Right lobe of liver (tissue), 6 donors: ENCODE data around the gene H2AZ2. TPM values are rescaled to one million over a fixed set of nuclear protein-coding genes. Genes with fewer than 3 reads are reported as not detected.

Experiments
- ATAC-seq, 4 donors: fragments of 200-7000 bp; cut with Tn5 transposase; one replicate each; pipeline ENCODE4 v1.9.1; 2020; ENCODE audit warnings: mild to moderate bottlenecking in 4 of 4, moderate library complexity in 4 of 4
- DNase-seq, 3 donors: peaks; one replicate each; pipeline ENCODE4 v3.0.0-alpha.2; 2020
- H3K27ac ChIP-seq, 3 donors: fragments of 200-600 bp; one replicate each; pipeline ENCODE4 v1.8.0; 2022
- H3K27me3 ChIP-seq, 2 donors: fragments of 200-600 bp; one replicate each; pipeline ENCODE4 v1.8.0; 2022
- H3K36me3 ChIP-seq, 4 donors: fragments of 200-600 bp; sonication (generic) in 1 of 4; one replicate each; pipeline versions ENCODE4 v1.5.1 to v1.8.0; 2017 to 2022; ENCODE audit warnings: control low read depth in 1 of 4
- H3K4me1 ChIP-seq, 4 donors: fragments of 200-600 bp; sonication (generic) in 1 of 4; one replicate each; pipeline versions ENCODE4 v1.5.1 to v1.8.0; 2017 to 2022; ENCODE audit warnings: control low read depth in 1 of 4
- H3K4me3 ChIP-seq, 3 donors: fragments of 200-600 bp; one replicate each; pipeline ENCODE4 v1.8.0; 2022
- H3K9me3 ChIP-seq, 4 donors: fragments of 200-600 bp; sonication (generic) in 1 of 4; one replicate each; pipeline versions ENCODE4 v1.5.1 to v1.8.0; 2017 to 2022; ENCODE audit warnings: control low read depth in 1 of 4
- CTCF ChIP-seq, 4 donors: fragments of 200-600 bp in 3 of 4; fragments of 450-650 bp in 1 of 4; IDR thresholded peaks; one replicate each; pipeline versions ENCODE4 v1.5.1 to v1.8.0; 2016 to 2022; ENCODE audit warnings: antibody characterized with exemption in 4 of 4, mild to moderate bottlenecking in 2 of 4
- POLR2A ChIP-seq: fragments of 450-650 bp; IDR thresholded peaks from one replicate; pipeline ENCODE4 v1.6.1; 2017; ENCODE audit warnings: antibody characterized with exemption, mild to moderate bottlenecking
- WGBS: methylation state at CpG from one replicate; pipeline ENCODE4 v1.1.6; 2018; ENCODE audit warnings: low coverage, low lambda C conversion rate; ENCODE audit not compliant: insufficient coverage; ENCODE audit errors: missing lambda C conversion rate; 5-methylcytosine and 5-hydroxymethylcytosine counted together
- intact Hi-C, 2 donors: fragments of 100-400 bp; cut with DNase I; formaldehyde crosslinking; loops; one replicate each; pipeline versions ENCODE4 v1.11.2 to v1.14.1; 2022
- total RNA-seq, 6 experiments: library from RNA; depleted of rRNA in 2 of 6; stranded (reverse); fragments of >200 nt in 2 of 6; fragmentation: NEBNext Ultra II Directional in 3 of 6; extraction: Animal tissue kit (Norgen Biotek cat#: 25700) in 3 of 6; gene quantifications; one replicate each; pipeline versions ENCODE4 v1.1.0 to v1.2.4, GENCODE V29; 2016 to 2023
- donor health status: DM: no; HTN: yes; CAD: no.
- donor health status: DM: no; HTN: no; CAD: no.
- donor health status: DM: no; HTN: no; CAD: no.
- donor health status: DM: no; HTN: yes; CAD: no.
- donor health status: DM: no; HTN: yes; CAD: no.

The H2AZ2 gene
- total RNA-seq, 6 experiments from 2014 or later: 49.3 to 69.1 (median 60.9) TPM

DNA sequence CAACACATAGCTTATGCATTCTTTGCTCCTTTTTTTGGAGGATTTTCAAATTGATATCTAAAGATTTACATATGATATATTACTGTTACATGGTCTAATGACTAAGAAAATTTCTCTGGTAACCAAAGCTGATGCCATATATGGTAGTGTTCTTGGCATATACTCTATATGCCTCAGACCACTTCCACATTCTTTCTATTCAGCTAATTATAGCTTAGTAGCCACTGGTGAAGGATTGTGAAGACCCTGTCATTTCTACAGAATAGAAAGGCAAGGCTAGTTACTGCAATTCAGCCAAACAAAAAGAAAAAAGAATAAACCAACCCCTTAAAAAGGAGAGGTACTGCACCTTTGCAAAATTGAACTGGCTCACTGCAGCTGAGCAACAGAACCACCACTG is 33.7 kb upstream of the H2AZ2 start:
- no peaks in the 10 kb centered on the region for H3K9me3 ChIP-seq
- H3K27me3 ChIP-seq: no peaks in the 10 kb centered on the region
- intact Hi-C loops: no loop called here
- H3K36me3 ChIP-seq: peaks cover 0 to 3% (median 0%) of the 10 kb centered on the region in 4 donors
- peaks cover 0 to 47% (median 18%) of the 10 kb centered on the region in 4 donors for H3K4me1 ChIP-seq
- H3K27ac ChIP-seq: no peak overlapping the region
- peak overlapping the region in 1 of 3 donors; percentile 7 for H3K4me3 ChIP-seq
- TF ChIP-seq POLR2A (no peak), CTCF (IDR thresholded peaks at IDR 0.05) (no peak)
- ATAC-seq: no peak
- DNase-seq: no peak

- Histone ChIP-seq H3K36me3 (peaks cover 0 to 3% (median 0%) of the 10 kb centered on the region in 4 donors), H3K27ac (peak overlapping the region in 1 of 3 donors; percentile 9), H3K27me3 (no peaks in the 10 kb centered on the region), H3K4me3 (no peak overlapping the region), H3K4me1 (peaks cover 0 to 43% (median 18%) of the 10 kb centered on the region in 4 donors), H3K9me3 (no peaks in the 10 kb centered on the region)
- TF ChIP-seq CTCF (IDR thresholded peaks at IDR 0.05) (no peak), POLR2A (no peak)
- ATAC-seq (no peak), DNase-seq (no peak)
- intact Hi-C loops: no loop called here
- WGBS: 48% methylated on average over 1 of the region's 1 CpG
Observed at GRCh38 chr7:44881066-44881600, 33.2 kb upstream of the H2AZ2 start.

DNA sequence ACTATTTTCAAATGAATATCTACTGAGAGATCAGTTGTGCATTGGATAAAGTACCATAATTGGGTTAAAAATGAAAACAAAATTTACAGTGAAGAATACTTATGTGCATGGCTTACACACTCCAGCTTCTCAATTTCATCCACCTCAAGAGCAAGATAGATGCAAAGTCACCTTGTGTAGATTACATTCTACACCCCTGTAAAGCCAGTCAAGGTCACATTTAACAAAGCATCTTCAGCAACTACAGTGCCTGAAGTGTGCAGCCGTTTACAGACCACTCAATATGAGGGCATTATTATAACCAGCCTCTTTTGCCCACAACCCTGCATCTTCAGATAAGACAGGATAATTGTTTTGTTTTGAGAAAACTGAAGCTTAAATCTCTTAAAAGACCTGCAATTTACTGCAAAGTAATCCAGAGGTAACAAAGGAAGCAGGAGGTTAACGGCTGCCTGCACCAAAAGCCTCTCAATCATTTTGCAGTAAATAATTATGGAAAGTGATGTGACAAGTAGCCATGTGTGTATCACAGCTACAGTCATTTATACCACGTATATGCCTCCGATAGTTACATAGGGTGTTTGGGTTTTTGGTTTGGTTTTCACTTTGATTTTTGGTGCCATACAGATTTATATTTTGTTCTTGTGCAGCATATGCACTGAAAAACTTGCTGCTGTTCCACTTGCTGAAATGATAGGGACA is 32.6 kb upstream of the H2AZ2 start:
- no peak overlapping the region for H3K4me3 ChIP-seq
- H3K27ac ChIP-seq: no peak overlapping the region
- intact Hi-C loops: no loop called here
- H3K4me1 ChIP-seq: peaks cover 0 to 40% (median 18%) of the 10 kb centered on the region in 4 donors
- WGBS: 41% methylated on average over 4 of the region's 4 CpGs
- no peak for ATAC-seq
- TF ChIP-seq POLR2A: no peak
- no peak for TF ChIP-seq CTCF (IDR thresholded peaks at IDR 0.05)
- DNase-seq: no peak
- no peaks in the 10 kb centered on the region for H3K9me3 ChIP-seq
- H3K36me3 ChIP-seq: peaks cover 0 to 3% (median 0%) of the 10 kb centered on the region in 4 donors
- H3K27me3 ChIP-seq: no peaks in the 10 kb centered on the region

DNA sequence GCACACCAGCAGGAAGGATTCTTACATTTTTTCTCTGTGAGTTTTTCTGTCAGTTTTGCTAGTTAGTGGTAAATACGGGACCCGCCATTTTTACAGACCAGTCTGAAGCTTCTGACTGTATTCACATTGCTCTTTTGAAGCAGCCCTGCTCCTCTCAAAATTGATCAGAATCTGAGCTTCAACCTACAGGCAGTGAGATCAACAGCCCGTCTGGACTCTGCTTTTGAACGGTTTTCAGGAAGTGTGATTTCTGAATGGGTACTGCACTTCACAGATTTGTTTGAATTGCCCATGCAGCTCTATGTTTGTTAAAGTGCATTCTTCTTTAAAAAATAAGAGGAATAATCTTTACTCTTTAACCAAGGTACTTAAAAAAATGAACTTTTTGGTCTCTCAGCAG is 28.5 kb upstream of the H2AZ2 start:
- H3K27ac ChIP-seq: no peak overlapping the region
- no peak for DNase-seq
- H3K27me3 ChIP-seq: no peaks in the 10 kb centered on the region
- no peaks in the 10 kb centered on the region for H3K9me3 ChIP-seq
- H3K4me1 ChIP-seq: peaks cover 0 to 11% (median 4%) of the 10 kb centered on the region in 4 donors
- TF ChIP-seq POLR2A: no peak
- TF ChIP-seq CTCF (IDR thresholded peaks at IDR 0.05): no peak
- intact Hi-C loops: no loop called here
- 71% methylated on average over 4 of the region's 4 CpGs for WGBS
- no peak overlapping the region for H3K4me3 ChIP-seq
- no peaks in the 10 kb centered on the region for H3K36me3 ChIP-seq
- ATAC-seq: no peak
